Forelimb muscle (tissue), 1 donor: ENCODE measurements around the gene PRPSAP2. TPM values are rescaled to one million over a fixed set of nuclear protein-coding genes. Genes with fewer than 3 reads are reported as not detected.
"Not testable (repeated sequence)": the region's sequence is repeated elsewhere in the genome, so short reads cannot be mapped to it uniquely, and the experiment has no call there.

Experiments used
- DNase-seq: peaks from one replicate; pipeline ENCODE4 v3.0.0-alpha.2; 2013; ENCODE audit warnings: low read depth
- polyA plus RNA-seq: library from polyadenylated mRNA; unstranded; fragments of 120-200 nt; gene quantifications from one replicate; pipeline ENCODE4 v1.2.1, GENCODE V29; 2013; ENCODE audit not compliant: insufficient read length

Gene PRPSAP2
- 23.9 TPM for polyA plus RNA-seq

- peak; percentile 56 for DNase-seq
Measured at GRCh38 chr17:18857864-18858566, at the start of gene PRPSAP2. TSS of gene PRPSAP2 (plus strand) at chr17:18858131. CDS start at chr17:18865834, 7,703 bp downstream.

GRCh38 chr17:18815924-18816323 lies 42.0 kb upstream of the PRPSAP2 start:
- DNase-seq, result not testable (repeated sequence)

- peak; percentile 36 for DNase-seq
Measured at GRCh38 chr17:18816489-18817371, 41.2 kb upstream of the PRPSAP2 start.

- not testable (repeated sequence) for DNase-seq
Measured at GRCh38 chr17:18821430-18821829, 36.5 kb upstream of the PRPSAP2 start.

GRCh38 chr17:18827613-18828012 lies 30.3 kb upstream of the PRPSAP2 start:
- DNase-seq, result not testable (repeated sequence)

- DNase-seq, result no peak
Measured at GRCh38 chr17:18848501-18848900, 9.4 kb upstream of the PRPSAP2 start.

GRCh38 chr17:18850679-18851078 lies 7.3 kb upstream of the PRPSAP2 start:
- no peak for DNase-seq

GRCh38 chr17:18851201-18851600 lies 6.7 kb upstream of the PRPSAP2 start:
- no peak for DNase-seq

- no peak for DNase-seq
Measured at GRCh38 chr17:18854956-18855355, 3.0 kb upstream of the PRPSAP2 start.

GRCh38 chr17:18855831-18856569 lies 1.9 kb upstream of the PRPSAP2 start:
- DNase-seq, result peak; percentile 97

- no peak for DNase-seq
Measured at GRCh38 chr17:18856570-18856915, 1.4 kb upstream of the PRPSAP2 start.

GRCh38 chr17:18858567-18859245 lies 775 bp downstream of the PRPSAP2 start:
- no peak for DNase-seq

GRCh38 chr17:18859256-18859655 lies 1.3 kb downstream of the PRPSAP2 start:
- no peak for DNase-seq

- no peak for DNase-seq
Measured at GRCh38 chr17:18860161-18860972, 2.4 kb downstream of the PRPSAP2 start.

GRCh38 chr17:18862011-18862410 lies 4.1 kb downstream of the PRPSAP2 start:
- no peak for DNase-seq

GRCh38 chr17:18864996-18865395 lies 7.1 kb downstream of the PRPSAP2 start:
- DNase-seq, result not testable (repeated sequence)

GRCh38 chr17:18866866-18867813 lies 9.2 kb downstream of the PRPSAP2 start:
- DNase-seq, result no peak

GRCh38 chr17:18877104-18877645 lies 19.2 kb downstream of the PRPSAP2 start:
- no peak for DNase-seq

- DNase-seq, result no peak
Measured at GRCh38 chr17:18888766-18889290, 30.9 kb downstream of the PRPSAP2 start.
